NOMO-1 treated with DMSO at 0.1 percent for 48 hours (cell line): ENCODE measurements around the gene STK11.

Experiments
- DNase-seq: peaks from one replicate; lab custom pipeline; 2025; ENCODE audit not compliant: unreplicated experiment; lab: John Stamatoyannopoulos, UW

STK11 gene

DNA sequence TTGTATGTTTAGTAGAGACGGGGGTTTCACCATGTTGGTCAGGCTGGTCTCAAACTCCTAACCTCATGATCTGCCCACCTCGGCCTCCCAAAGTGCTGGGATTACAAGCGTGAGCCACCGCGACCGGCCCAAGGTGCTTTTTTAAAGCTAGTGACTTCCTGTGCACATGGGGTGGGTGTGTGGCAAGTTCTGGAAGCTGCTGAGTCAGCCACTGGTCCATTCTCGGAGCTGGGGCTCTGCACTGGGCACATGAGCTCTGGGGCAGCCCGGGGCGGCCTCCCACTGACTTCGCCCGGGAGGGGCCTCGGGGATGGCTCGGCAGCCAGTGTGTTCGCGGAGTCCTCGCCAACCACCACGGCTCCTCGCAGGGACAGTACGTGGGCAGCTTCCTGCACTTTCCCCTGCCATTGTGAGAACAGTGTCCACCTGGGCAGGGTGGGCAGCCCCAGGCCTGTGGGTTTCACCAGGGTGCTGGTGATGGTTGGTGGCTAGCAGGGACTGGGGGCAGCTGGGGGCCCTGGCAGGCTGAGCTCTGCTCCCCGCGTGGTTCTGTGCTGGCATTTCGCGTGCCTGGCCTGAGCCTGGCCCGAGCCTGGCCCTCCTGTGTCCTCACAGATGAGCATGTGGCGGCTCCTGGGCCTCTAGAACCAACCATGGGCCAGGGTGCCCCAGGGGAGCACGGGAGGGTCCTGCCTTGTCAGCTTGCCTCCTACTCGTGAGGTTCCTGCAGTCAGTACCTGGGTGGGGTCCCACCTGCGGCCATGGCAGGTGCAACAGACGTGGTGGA, 20.1 kb downstream of the STK11 start:
- no peak for DNase-seq

GRCh38 chr19:1226227-1226518, 20.6 kb downstream of the STK11 start:
- no peak for DNase-seq

GRCh38 chr19:1226522-1227303, 21.1 kb downstream of the STK11 start:
- no peak for DNase-seq

DNA sequence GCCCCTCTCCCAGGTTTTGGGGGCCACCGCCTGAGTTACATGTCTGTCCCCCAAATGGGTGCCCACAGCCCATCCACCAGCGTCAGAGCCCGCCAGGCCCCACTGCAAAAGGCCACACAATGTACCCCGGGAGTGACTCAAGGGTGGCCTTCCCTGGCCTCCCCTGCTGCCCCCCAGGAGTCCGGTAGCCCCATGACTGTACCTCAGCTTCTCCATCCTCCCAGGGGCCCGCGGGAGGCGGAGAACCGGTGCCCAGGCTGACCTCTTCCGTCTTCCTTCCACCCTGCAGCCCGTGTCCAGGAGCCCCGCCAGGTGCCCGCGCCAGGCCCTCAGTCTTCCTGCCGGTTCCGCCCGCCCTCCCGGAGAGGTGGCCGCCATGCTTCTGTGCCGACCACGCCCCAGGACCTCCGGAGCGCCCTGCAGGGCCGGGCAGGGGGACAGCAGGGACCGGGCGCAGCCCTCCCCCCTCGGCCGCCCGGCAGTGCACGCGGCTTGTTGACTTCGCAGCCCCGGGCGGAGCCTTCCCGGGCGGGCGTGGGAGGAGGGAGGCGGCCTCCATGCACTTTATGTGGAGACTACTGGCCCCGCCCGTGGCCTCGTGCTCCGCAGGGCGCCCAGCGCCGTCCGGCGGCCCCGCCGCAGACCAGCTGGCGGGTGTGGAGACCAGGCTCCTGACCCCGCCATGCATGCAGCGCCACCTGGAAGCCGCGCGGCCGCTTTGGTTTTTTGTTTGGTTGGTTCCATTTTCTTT, 21.9 kb downstream of the STK11 start:
- DNase-seq = no peak

DNA sequence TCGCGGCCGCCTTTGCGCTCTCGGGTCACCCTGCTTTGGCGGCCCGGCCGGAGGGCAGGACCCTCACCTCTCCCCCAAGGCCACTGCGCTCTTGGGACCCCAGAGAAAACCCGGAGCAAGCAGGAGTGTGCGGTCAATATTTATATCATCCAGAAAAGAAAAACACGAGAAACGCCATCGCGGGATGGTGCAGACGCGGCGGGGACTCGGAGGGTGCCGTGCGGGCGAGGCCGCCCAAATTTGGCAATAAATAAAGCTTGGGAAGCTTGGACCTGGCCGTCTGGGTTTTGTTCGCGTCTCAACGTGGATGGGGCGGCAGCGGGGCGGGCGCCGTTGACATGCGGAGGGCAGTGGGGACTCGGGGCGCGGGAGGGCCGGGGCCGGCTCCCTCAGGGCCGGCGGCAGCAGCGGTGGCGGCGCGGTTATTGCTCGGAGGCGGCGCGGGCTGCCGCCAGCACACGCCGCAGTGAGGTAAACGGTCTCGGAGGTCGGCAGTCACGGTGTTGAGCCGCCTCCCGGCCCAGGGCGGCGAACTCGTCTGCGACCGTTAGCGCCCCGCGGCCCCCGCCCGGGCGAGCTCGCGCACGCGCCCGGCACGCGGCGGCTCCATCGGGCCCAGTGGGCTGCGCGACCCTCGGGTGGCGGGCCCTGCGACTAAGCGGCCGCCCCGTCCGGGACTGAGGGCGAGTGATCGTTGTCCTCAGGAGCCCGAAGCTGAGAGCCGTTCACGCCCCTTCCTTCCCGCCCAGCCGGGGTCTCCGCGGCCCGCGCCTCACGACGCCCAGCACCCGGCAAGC, 22.8 kb downstream of the STK11 start:
- DNase-seq = no peak

DNA sequence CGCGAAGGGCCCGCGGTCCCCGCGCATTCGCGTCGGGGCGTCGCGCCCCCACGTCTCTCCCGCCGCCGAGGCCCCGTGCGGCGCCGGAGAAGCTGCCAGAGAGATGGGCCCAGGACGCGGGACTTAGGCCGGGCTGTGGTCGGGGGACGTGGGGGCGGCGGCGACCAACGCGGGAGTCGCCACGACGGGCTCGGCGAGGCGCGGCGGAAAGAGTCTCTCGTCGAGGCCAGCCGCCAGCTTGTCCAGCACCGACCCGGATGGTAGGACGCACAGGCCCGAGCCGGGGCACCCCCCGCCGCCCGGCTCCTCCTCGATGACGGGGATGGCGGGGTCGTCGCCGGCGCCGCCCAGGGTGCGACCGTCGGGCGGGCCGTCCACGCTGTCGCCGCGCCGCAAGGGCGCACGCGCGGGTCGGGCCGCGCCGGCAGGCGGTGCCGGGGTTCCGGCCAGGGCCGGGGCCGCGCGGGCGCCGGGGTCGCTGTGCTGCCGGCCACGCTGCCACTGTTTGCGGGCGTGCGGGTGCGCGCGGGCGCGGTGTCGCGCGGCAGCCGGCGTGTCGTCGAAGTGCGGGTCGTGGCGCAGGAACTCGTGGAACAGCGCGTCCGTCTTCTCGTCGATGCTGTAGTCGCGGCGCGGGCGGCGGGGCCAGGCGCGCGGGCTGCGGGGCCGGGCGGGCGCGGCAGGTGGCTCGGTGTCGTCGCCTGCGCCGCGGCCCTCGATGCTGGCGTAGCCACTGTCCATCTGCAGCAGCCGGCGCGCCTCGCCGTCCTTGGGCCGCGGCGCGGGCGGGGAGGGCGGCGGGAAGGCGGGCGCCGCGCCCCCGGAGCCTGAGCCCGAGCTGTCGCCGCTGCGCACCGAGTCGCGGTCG, 23.7 kb downstream of the STK11 start:
- DNase-seq = no peak

- no peak for DNase-seq
Observed at GRCh38 chr19:1229924-1230782, 24.6 kb downstream of the STK11 start.

DNA sequence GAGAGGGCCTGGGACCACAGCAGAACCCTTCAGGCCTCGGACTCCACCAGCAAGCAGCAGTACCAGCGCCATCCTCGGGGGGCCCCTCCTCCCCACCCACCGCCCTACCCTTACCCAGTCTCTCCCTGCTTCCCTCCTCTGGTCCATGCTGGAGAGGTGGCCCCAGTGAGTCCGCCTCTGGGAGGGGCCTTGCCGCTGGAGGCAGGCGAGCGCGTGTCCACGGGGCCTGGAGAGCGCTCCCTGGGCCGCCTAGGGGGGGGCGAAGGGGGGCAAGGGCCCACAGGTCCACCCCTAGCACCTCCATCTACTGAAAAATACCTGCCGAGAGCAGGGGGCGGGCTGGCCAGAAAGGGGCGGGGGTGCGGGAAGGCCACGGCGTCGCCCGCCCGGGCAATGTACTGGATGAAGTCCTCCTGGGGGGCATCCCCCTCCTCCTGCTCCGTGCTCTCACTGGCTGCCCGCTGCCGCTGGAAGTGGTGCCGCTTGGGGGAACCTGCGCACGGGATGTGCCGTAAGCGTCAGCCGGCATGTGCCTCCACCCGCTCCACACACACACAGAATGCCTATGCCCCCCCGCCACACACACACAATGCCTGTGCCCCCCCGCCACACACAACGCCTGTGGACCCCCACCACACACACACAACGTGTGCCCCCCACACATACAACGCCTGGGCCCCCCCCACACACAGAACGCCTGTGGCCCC, 25.4 kb downstream of the STK11 start:
- DNase-seq = no peak

DNA sequence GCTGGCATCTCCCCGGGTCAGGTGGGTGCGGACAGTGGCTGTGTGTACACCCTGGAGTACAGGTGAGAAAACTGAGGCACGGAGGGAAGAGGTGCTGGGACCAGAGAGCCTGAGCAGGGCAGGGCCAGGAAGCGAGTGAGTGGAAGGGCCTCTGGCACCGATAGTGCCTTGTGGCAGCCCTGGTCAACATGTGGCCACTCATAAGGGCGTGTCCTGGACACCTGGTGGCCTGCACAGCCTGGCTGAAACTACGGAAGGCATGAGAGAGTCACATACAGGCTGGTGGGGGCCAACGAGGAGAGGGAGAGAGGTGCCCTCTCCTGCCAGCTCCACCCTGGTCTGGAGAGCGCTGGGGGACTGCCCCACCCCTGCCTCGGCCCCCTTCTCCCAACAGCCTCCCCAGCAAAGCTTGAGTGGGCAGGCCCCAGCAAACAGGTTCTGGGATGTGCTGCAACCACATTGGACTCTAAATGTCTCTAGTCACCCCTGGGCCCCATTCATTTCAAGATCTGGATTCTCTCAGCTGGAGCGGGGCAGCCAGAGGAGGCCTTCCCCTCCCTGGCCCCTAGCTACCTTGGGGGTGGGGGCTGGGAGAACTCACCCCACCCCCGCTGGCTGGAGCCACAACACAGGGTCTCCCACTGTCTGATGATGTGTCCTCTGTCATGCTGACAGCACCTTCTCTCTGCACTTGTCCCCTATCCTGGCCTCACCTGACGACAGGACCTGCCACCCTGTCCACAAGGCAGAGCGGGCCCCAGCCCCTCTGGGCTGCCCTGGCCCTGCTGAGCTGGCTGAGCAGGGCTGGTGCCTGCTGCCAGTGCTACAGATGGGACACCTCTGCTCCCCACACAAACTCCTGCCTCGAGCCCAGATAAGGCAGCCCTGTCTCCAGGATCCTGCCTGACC, 26.4 kb downstream of the STK11 start:
- DNase-seq = no peak

- DNase-seq = no peak
Observed at GRCh38 chr19:1232652-1233072, 27.1 kb downstream of the STK11 start.

DNA sequence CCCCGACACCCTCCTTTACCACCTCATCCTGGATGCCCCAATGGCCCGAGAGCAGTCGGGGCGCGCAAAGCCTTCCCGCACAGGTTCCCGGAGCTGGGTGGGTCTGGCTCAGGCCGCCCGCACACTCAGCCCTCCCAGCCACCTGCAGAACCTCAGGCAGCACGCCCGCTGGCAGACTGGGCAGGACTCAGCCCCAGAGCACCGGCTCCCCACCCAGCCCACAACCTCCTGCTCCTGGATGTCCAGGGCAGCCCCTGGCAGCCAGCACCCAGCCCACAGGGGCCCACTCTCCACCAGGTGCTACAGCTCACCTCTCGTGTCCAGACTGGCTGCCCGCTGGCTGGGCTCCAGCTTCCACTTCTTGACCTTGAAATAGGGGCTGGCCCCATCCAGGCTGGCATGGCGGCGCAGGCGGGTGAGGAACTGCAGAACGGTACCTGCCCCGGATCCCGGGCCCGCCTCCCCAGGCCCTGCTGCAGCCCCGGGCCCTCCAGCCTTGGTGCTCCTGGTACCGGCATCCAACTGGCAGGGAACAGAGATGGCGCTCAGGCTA, 27.6 kb downstream of the STK11 start:
- DNase-seq = no peak

DNA sequence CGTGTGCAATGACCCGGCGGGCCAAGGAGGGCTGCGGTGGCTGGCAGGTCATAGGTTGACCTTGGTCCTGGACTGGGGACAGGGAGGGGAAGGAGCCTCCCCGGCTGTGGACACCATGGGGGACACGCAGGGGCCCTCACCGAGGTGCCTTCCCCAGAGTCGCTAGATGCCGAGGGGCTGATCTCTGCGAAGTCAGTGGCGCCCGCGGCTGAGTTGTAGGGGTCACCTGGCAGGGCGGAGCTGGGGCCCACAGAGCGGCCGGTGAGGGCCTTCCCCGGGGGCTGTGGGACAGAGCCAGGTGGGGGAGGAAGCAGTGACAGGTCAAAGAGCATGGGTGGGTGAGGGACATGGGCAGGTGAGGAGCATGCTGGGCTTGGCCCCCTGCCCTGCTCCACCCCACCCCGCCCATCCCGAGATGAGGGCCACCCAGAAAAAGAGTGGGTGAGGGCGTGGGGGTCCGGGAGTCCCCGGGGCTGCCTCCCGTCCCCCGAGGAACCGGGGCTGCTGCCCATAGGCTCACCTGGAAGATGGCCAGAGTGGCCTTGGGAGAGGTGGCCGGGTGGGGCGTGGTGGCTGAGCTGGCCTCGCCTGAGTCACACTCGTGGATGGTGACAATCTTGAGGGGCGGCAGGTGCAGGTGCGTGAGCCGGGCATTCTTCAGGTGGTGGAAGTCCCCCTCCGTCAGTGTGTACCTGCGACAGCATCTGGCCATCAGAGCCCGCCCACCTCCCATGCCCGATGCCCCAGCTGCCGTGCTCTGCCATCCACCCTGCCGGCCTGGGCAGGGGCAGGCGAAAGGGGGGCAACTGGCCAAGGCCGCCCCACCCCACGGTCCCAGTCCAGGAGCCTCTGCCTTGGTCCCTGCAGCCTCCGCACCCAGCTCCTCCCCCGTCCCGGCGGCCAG, 28.7 kb downstream of the STK11 start:
- no peak for DNase-seq

GRCh38 chr19:1234955-1235380, 29.4 kb downstream of the STK11 start:
- no peak for DNase-seq

DNA sequence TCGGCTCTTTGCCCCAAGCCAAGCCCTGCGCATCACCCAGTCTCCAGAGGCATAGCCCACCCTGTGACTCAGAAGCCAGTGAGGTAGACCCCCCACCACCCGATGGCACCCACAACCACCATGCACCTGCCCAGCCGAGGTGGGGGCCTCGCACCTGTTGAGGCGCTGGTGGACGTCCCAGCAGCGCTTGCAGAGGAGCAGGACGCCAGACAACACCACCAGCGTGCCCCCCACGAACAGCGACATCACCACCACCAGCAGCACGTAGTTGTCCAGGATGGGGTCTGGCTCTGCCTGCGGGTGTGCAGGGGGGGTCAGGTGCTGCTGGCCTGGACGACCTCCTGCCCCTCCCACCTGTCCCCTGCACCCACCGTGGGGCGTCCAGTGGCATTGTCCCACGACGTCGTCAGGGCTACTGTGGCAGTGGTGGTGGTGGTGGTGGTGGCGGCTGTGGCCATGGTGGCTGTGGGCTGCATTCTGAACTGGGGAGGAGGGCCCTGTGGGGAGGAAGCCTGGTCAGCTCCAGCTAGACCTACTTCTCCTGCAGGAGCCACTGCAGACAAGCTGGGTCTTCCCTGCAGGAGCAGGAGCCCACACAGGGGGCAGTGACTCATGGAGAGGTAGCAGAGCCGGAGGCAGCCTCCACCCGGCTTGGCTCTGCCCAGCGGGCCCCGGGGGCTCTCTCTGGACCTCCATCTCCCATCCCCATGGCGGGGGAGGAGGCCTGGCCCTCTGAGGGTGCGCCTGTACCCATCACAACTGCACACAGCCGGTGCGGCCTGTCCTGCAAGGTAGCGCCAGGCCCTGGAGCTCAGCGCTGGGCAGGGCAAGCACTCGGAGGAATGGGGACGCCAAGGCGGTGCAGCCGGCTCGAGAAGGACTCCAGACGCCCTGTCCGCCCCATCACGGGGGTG, 30.3 kb downstream of the STK11 start:
- DNase-seq = no peak

DNA sequence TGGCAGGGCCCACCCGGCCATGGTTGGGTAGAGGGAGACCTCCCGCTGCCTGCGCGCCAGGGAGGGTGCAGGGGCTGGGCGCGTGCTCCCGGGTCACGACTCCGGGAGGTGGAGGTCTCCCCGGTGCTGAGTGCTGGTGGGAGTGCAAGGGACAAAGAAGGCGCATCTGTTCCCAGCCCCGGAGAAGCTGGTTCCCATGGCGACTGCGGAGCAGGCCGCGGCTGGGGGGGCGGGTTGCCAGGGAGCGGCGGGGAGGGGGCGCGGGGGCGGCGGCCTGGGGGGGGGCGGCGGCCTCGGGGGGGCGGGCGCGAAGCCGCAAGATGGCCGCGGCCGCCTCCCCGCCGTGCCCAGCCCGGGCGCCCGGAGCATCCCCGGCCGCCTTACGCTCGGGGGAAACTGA, 31.0 kb downstream of the STK11 start:
- no peak for DNase-seq
